SK-N-SH treated with all-trans-retinoic acid at 6 μM for 48 hours (cell line): ENCODE measurements around the gene LAG3.

Source experiments
- ARNTL ChIP-seq: fragments of 450-650 bp; formaldehyde crosslinking; IDR thresholded peaks from 2 replicates; pipeline ENCODE4 v1.5.0; 2020; ENCODE audit warnings: low read depth, mild to moderate bottlenecking, moderate library complexity, borderline replicate concordance
- CSDC2 ChIP-seq: fragments of 250-450 bp; sonication (Bioruptor Pico); IDR thresholded peaks from 2 replicates; pipeline ENCODE4 v1.5.0; 2020; ENCODE audit warnings: mild to moderate bottlenecking, moderate library complexity
- GLIS3 ChIP-seq: fragments of 250-450 bp; sonication (Bioruptor Pico); IDR thresholded peaks from 2 replicates; pipeline ENCODE4 v1.5.0; 2020; ENCODE audit warnings: mild to moderate bottlenecking, moderate library complexity
- ISL1 ChIP-seq: fragments of 250-450 bp; sonication (Bioruptor Pico); IDR thresholded peaks from 2 replicates; pipeline ENCODE4 v2.1.2; 2022; ENCODE audit warnings: mild to moderate bottlenecking, moderate library complexity
- PPARA ChIP-seq: fragments of 250-450 bp; sonication (Bioruptor Pico); IDR thresholded peaks from 2 replicates; pipeline ENCODE4 v1.5.0; 2020; ENCODE audit warnings: mild to moderate bottlenecking, borderline replicate concordance
- TCF4 ChIP-seq: fragments of 250-450 bp; sonication (Bioruptor Pico); IDR thresholded peaks from 2 replicates; pipeline ENCODE4 v1.8.0; 2021; ENCODE audit warnings: mild to moderate bottlenecking, moderate library complexity, borderline replicate concordance
- TOX ChIP-seq: fragments of 250-450 bp; sonication (Bioruptor Pico); IDR thresholded peaks from 2 replicates; pipeline ENCODE4 v1.8.0; 2021; ENCODE audit warnings: mild to moderate bottlenecking, moderate library complexity, borderline replicate concordance
- ZC3H10 ChIP-seq: fragments of 250-450 bp; sonication (Bioruptor Pico); IDR thresholded peaks from 2 replicates; pipeline ENCODE4 v1.5.1; 2021; ENCODE audit warnings: mild to moderate bottlenecking, moderate library complexity
- ZFP3 ChIP-seq: fragments of 250-450 bp; sonication (Bioruptor Pico); IDR thresholded peaks from 2 replicates; pipeline ENCODE4 v1.5.0; 2020; ENCODE audit warnings: mild to moderate bottlenecking, moderate library complexity
- ZFP30 ChIP-seq: fragments of 450-650 bp; formaldehyde crosslinking; IDR thresholded peaks from 2 replicates; pipeline ENCODE4 v1.5.0; 2022; ENCODE audit warnings: mild to moderate bottlenecking, moderate library complexity
- ZNF565 ChIP-seq: fragments of 450-650 bp; formaldehyde crosslinking; conservative IDR thresholded peaks from 2 replicates; pipeline ENCODE4 v1.5.0; 2020; ENCODE audit warnings: low read depth, mild to moderate bottlenecking, moderate library complexity
- ZNF8 ChIP-seq: fragments of 450-650 bp; formaldehyde crosslinking; IDR thresholded peaks from 2 replicates; pipeline ENCODE4 v1.5.0; 2020; ENCODE audit warnings: mild to moderate bottlenecking, moderate library complexity
- TF ChIP-seq, protein P1 (sequence below): fragments of 250-450 bp; sonication (Bioruptor Pico); IDR thresholded peaks from 2 replicates; pipeline ENCODE4 v1.5.1; 2020; ENCODE audit warnings: low read depth, mild to moderate bottlenecking, moderate library complexity
- TF ChIP-seq, protein P2 (sequence below): fragments of 250-450 bp; sonication (Bioruptor Pico); IDR thresholded peaks from 2 replicates; pipeline ENCODE4 v1.8.0; 2020; ENCODE audit warnings: mild to moderate bottlenecking, moderate library complexity, borderline replicate concordance

DNA sequence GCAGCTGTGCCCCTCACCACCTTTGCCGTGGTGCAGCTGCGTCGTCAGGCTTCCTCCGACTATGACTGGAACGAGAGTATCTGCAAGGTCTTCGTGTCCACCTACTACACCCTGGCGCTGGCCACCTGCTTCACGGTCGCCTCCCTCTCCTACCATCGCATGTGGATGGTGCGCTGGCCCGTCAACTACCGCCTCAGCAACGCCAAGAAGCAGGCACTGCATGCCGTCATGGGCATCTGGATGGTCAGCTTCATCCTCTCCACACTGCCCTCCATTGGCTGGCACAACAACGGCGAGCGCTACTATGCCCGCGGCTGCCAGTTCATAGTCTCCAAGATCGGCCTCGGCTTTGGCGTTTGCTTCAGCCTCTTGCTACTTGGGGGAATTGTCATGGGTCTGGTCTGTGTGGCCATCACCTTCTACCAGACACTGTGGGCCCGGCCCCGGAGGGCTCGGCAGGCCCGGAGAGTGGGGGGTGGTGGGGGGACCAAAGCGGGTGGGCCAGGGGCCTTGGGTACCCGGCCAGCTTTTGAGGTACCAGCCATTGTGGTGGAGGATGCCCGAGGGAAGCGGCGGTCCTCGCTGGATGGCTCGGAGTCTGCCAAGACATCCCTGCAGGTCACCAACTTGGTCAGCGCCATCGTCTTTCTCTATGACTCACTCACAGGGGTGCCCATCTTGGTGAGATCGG is 51.9 kb downstream of the LAG3 start:
- no peak for TF ChIP-seq ZFP3
- no peak for TF ChIP-seq PPARA (CRISPR knock-in tag)
- no peak for TF ChIP-seq TCF4 (CRISPR knock-in tag)
- TF ChIP-seq ZC3H10 (CRISPR knock-in tag), result no peak
- TF ChIP-seq, protein P1, sequence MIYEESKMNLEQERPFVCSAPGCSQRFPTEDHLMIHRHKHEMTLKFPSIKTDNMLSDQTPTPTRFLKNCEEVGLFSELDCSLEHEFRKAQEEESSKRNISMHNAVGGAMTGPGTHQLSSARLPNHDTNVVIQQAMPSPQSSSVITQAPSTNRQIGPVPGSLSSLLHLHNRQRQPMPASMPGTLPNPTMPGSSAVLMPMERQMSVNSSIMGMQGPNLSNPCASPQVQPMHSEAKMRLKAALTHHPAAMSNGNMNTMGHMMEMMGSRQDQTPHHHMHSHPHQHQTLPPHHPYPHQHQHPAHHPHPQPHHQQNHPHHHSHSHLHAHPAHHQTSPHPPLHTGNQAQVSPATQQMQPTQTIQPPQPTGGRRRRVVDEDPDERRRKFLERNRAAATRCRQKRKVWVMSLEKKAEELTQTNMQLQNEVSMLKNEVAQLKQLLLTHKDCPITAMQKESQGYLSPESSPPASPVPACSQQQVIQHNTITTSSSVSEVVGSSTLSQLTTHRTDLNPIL, result no peak
- TF ChIP-seq, protein P2, sequence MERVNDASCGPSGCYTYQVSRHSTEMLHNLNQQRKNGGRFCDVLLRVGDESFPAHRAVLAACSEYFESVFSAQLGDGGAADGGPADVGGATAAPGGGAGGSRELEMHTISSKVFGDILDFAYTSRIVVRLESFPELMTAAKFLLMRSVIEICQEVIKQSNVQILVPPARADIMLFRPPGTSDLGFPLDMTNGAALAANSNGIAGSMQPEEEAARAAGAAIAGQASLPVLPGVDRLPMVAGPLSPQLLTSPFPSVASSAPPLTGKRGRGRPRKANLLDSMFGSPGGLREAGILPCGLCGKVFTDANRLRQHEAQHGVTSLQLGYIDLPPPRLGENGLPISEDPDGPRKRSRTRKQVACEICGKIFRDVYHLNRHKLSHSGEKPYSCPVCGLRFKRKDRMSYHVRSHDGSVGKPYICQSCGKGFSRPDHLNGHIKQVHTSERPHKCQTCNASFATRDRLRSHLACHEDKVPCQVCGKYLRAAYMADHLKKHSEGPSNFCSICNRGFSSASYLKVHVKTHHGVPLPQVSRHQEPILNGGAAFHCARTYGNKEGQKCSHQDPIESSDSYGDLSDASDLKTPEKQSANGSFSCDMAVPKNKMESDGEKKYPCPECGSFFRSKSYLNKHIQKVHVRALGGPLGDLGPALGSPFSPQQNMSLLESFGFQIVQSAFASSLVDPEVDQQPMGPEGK (CRISPR knock-in tag), result no peak
- TF ChIP-seq TOX (CRISPR knock-in tag), result no peak
- no peak for TF ChIP-seq ZNF8 (CRISPR knock-in tag)
- no peak for TF ChIP-seq ZFP30
- no peak for TF ChIP-seq ZNF565
- TF ChIP-seq CSDC2, result no peak
- no peak for TF ChIP-seq ISL1
- no peak for TF ChIP-seq GLIS3 (CRISPR knock-in tag)
- TF ChIP-seq ARNTL (CRISPR knock-in tag), result no peak
